Mesothelial cell of epicardium (in vitro differentiated cells): Measurements from ENCODE around the gene SEPHS2. TPM values are rescaled to one million over a fixed set of nuclear protein-coding genes. Genes with fewer than 3 reads are reported as not detected.
"Not testable (repeated sequence)": the region's sequence is repeated elsewhere in the genome, so short reads cannot be mapped to it uniquely, and the experiment has no call there.

ENCODE experiments used
- DNase-seq, 2 experiments: peaks; one replicate each; pipeline ENCODE4 v3.0.0; 2021; ENCODE audit warnings: low spot score in 2 of 2; ENCODE audit not compliant: unreplicated experiment in 2 of 2
- H3K27ac Mint-ChIP-seq: 2 replicates; pipeline ENCODE4 v1.8.0; 2021; ENCODE audit warnings: mixed read lengths
- H3K27me3 Mint-ChIP-seq: 2 replicates; pipeline ENCODE4 v1.8.0; 2021; ENCODE audit warnings: low read depth, mixed read lengths
- H3K36me3 Mint-ChIP-seq: 2 replicates; pipeline ENCODE4 v1.8.0; 2021; ENCODE audit warnings: mixed read lengths
- H3K4me1 Mint-ChIP-seq: 2 replicates; pipeline ENCODE4 v1.8.0; 2021; ENCODE audit warnings: mixed read lengths
- H3K4me3 Mint-ChIP-seq: 2 replicates; pipeline ENCODE4 v1.8.0; 2021; ENCODE audit warnings: mild to moderate bottlenecking, moderate library complexity, mixed read lengths
- H3K9me3 Mint-ChIP-seq: 2 replicates; pipeline ENCODE4 v1.8.0; 2021; ENCODE audit warnings: mixed read lengths
- total RNA-seq: library from RNA; stranded (reverse); gene quantifications from 3 replicates; pipeline ENCODE4 v1.2.1, GENCODE V29; 2021
- TF ChIP-seq, protein P1 (sequence below): fragments of 200-600 bp; sonication (generic); IDR thresholded peaks from one replicate; pipeline ENCODE4 v1.5.0; 2021; ENCODE audit warnings: antibody characterized with exemption; ENCODE audit not compliant: unreplicated experiment

SEPHS2 gene
- total RNA-seq, 1 donor from 2014 or later, result 29.3 TPM

DNA sequence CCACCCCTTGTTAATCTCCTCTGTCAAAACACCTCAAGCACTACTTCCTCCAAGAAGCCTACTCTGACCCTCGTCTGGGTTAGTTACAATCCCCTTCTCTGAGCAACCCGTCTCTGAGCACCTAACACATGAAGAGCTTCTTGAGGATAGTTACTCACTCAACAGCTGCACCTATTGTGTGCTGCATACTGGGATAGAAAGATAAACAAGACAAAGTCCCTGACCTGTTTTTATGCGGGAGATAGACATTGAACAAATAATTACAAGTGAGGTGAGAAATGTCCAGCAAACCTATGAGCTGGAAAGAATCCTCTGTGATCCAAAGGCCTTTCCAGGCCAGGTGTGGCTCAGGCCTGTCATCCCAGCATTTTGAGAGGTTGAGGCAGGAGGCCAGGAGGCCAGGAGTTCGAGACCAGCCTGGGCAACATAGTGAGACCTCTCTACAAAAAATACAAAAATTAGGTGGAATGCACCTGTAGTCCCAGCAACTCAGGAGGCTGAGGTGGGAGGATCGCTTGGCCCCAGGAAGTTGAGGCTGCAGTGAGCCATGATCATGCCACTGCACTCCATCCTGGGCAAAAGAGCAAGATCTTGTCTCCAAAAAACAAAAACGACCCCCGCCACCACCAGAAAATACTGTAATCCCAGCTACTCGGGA lies 43.8 kb downstream of the SEPHS2 start:
- Mint-ChIP-seq H3K4me1 (peaks cover 20% of the 10 kb centered on the region), H3K4me3 (peak overlapping the region; percentile 84), H3K9me3 (no peaks in the 10 kb centered on the region), H3K27ac (peak overlapping the region; percentile 99), H3K36me3 (peaks cover 3% of the 10 kb centered on the region), H3K27me3 (no peaks in the 10 kb centered on the region)
- DNase-seq, result no peak
- TF ChIP-seq, protein P1, sequence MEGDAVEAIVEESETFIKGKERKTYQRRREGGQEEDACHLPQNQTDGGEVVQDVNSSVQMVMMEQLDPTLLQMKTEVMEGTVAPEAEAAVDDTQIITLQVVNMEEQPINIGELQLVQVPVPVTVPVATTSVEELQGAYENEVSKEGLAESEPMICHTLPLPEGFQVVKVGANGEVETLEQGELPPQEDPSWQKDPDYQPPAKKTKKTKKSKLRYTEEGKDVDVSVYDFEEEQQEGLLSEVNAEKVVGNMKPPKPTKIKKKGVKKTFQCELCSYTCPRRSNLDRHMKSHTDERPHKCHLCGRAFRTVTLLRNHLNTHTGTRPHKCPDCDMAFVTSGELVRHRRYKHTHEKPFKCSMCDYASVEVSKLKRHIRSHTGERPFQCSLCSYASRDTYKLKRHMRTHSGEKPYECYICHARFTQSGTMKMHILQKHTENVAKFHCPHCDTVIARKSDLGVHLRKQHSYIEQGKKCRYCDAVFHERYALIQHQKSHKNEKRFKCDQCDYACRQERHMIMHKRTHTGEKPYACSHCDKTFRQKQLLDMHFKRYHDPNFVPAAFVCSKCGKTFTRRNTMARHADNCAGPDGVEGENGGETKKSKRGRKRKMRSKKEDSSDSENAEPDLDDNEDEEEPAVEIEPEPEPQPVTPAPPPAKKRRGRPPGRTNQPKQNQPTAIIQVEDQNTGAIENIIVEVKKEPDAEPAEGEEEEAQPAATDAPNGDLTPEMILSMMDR, result no peak

DNA sequence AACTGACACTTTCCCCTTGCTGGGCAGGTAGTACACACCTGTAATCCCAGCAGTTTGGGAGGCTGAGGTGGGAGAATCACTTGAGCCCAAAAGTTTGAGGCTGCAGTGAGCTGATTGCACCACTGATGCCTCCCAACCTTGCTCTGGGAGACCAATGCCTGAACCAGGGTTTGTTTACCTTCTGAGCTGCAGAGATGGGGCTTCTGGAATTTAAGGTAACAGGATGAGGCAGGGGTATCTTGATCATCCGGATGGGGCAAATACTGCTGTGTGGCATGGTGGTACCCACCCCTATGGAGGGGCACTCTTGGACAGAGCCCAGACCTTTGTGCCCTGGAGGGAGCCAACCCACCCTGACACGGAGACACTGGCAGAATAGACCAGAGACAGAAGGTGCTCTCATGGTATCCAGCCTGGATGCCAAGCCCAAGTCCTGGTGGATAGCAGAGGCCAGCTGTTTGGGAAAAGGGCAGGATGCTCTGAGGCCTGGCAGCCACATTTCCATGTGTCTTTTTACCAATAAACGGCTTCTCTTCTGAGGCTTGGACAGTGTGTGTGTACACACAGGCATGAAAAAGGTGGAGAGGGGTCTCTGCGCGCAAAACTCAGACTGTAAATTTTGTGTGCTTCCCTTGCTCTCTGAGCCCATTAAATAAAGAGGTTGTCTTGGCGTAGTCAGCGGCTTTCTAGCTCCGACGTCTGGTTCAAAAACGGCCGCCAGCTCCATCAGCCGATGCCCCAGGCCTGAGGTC lies 46.1 kb downstream of the SEPHS2 start:
- Mint-ChIP-seq H3K4me1 (peaks cover 27% of the 10 kb centered on the region), H3K36me3 (peaks cover 4% of the 10 kb centered on the region), H3K9me3 (no peaks in the 10 kb centered on the region), H3K27ac (peak overlapping the region; percentile 99), H3K4me3 (peak overlapping the region; percentile 84), H3K27me3 (no peaks in the 10 kb centered on the region)
- TF ChIP-seq, protein P1, result no peak
- DNase-seq, result no peak

DNA sequence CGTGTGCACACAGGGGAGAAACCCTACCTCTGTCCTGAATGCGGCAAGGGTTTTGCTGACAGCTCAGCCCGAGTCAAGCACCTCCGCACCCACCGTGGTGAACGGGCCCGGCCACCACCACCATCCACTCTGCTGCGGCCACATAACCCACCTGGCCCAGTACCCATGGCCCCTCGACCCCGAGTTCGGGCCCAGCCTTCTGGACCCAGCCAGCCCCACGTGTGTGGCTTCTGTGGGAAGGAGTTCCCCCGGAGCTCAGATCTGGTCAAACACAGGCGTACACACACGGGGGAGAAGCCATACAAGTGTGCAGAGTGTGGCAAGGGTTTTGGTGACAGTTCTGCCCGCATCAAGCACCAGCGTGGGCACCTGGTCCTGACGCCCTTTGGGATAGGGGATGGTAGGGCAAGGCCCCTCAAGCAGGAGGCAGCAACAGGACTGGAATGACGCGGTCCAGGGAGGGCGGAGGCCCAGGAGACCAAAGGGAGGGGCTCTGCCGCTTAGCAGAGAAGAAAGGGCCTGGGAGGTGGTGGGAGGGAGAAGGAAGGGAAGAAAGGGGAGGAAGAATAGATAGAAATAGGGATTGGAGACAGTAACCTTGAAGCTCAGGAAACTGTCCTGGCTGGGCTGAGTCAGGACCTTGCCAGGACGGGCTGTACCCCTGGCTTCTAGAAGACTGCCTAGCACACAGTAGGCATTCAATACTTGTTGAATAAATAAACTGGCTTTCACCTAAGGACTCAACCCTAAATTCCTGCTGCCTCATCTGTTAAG lies 46.8 kb downstream of the SEPHS2 start:
- H3K4me1 Mint-ChIP-seq, result peaks cover 34% of the 10 kb centered on the region
- no peaks in the 10 kb centered on the region for H3K9me3 Mint-ChIP-seq
- H3K36me3 Mint-ChIP-seq, result peaks cover 4% of the 10 kb centered on the region
- no peak overlapping the region for H3K4me3 Mint-ChIP-seq
- DNase-seq, result no peak
- no peaks in the 10 kb centered on the region for H3K27me3 Mint-ChIP-seq
- peak overlapping the region; percentile 99 for H3K27ac Mint-ChIP-seq
- TF ChIP-seq, protein P1, result no peak

DNA sequence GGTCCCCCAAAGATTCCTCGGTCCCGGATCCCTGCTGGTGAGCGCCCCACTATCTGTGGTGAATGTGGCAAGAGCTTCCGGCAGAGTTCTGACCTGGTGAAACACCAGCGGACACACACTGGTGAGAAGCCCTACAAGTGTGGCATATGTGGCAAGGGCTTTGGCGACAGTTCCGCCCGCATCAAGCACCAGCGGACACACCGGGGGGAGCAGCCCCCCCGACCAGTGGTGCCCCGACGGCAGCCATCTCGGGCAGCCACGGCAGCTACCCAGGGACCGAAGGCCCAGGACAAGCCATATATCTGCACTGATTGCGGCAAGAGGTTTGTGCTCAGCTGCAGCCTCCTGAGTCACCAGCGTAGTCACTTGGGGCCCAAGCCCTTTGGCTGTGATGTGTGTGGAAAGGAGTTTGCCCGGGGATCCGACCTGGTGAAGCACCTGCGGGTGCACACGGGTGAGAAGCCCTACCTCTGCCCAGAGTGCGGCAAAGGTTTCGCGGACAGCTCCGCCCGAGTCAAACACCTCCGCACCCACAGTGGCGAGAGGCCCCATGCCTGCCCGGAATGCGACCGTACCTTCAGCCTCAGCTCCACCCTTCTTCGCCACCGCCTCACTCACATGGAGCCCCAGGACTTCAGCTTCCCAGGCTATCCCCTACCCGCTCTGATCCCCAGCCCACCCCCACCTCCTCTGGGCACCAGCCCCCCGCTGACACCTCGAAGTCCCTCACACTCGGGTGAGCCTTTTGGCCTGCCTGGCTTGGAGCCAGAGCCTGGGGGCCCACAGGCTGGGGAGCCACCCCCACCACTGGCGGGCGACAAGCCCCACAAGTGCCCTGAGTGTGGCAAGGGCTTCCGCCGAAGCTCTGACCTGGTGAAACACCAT lies 47.7 kb downstream of the SEPHS2 start:
- Mint-ChIP-seq H3K4me1 (peaks cover 34% of the 10 kb centered on the region), H3K36me3 (peaks cover 4% of the 10 kb centered on the region), H3K4me3 (no peak overlapping the region), H3K9me3 (no peaks in the 10 kb centered on the region), H3K27me3 (no peaks in the 10 kb centered on the region), H3K27ac (no peak overlapping the region)
- no peak for DNase-seq
- TF ChIP-seq, protein P1, result no peak

DNA sequence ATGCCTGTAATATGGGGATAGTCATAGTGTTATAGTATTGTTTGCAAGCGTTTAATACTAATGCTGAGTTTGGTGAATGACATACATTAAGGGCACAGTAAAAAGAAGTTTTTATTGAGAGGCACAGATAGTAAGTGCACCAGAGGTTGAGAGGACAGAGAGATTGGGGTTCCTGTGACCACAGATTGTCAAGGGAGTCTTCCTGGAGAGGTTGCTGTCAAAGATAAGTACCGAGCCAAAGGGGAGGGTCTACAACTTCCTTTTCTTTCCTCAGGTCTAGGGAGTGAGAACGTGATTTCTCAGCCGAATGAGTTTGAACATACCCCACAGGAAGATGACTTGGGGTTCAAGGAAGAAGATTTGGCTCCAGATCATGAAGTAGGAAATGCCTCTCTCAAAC lies 48.6 kb downstream of the SEPHS2 start:
- no peaks in the 10 kb centered on the region for H3K9me3 Mint-ChIP-seq
- peak overlapping the region; percentile 77 for H3K4me3 Mint-ChIP-seq
- H3K4me1 Mint-ChIP-seq, result peaks cover 34% of the 10 kb centered on the region
- TF ChIP-seq, protein P1, result no peak
- H3K27ac Mint-ChIP-seq, result peak overlapping the region; percentile 32
- DNase-seq, result no peak
- H3K27me3 Mint-ChIP-seq, result no peaks in the 10 kb centered on the region
- H3K36me3 Mint-ChIP-seq, result peaks cover 4% of the 10 kb centered on the region

DNA sequence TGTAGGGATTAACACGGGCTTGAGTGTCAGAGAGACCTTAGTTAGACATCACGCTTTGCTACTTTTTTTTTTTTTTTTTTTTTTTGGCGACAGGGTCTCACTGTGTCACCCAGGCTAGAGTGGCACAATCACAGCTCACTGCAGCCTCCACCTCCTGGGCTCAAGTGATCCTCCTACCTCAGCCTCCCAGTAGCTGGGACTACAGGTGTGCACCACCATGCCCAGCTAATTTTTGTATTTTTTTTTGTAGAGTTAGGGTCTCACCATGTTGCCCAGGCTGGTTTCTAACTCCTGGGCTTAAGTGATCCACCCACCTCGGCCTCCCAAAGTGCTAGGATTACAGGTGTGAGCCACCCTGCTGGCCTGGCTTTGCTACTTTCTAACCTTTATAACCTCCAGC lies 49.0 kb downstream of the SEPHS2 start:
- H3K36me3 Mint-ChIP-seq, H3K27me3 Mint-ChIP-seq, H3K9me3 Mint-ChIP-seq, DNase-seq: not testable (repeated sequence)
- Mint-ChIP-seq H3K4me1 (peaks cover 33% of the 10 kb centered on the region), H3K27ac (peak overlapping the region; percentile 32), H3K4me3 (peak overlapping the region; percentile 77)
